NCI-H748 (cell line): ENCODE data around the gene SDK1.
"Not testable (repeated sequence)": the region's sequence is repeated elsewhere in the genome, so short reads cannot be mapped to it uniquely, and the experiment has no call there.

ENCODE experiments used
- DNase-seq: peaks from one replicate; lab custom pipeline; 2025; ENCODE audit not compliant: unreplicated experiment; lab: John Stamatoyannopoulos, UW

The SDK1 gene

DNA sequence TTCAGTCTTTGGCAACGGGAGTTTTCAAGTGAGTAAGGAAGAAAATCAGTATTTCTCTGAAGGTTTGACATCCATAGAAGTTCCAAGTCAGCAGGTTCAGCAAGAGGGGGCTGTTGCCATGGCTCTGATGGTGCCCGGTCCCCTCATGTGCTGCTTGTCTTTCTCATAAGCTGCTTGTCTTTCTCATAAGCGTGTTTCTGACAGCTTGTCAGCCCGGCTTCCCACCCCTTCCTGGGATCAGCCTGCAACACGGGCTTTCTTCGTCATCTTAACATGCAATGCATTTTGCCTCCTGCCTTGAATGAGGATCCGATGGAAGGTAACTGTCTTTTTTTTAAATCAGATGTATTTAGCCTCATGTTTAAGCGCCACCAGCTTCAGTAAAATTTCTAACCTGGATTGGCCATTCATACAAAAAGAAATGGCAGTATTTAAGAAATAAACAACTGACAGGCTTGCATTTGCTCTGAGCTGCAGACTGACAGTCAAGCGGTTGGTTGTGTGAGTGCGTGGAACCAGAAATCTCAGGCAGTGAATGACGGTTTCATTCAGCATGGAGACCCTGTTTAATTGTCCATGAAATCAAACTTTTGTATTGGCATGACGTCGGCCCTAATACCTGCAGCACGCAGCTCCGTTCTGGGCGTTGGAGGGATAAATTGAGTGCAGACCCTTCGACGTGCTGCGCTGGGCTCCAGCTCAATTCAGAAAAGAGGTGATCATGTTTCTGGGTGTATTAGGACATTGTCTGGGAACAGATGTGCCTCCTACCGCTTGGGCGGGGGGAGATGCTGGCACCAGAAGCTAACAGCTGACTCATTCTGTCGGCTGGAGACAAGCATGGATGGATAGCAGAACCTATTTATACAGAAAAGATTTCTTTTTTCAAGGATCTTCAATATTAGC lies 926.3 kb downstream of the SDK1 start:
- peak; percentile 53 for DNase-seq

DNA sequence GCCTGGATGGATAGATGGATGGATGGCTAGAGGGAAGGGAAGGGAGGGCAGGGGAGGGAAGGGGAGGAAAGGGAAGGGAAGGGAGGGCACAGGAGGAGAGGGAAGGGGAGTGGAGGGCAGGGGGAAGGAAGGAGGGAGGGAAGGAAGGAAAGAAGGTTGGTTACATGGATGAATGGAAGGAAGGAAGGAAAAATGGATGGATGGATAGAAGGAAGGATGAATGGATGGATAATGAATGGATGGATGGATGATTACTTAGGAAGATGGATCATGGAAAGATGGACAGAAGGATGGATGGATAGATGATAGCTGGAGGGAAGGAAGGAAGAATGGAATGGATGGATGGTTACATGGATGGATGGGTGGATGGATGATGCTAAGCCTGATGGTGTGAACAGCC lies 929.3 kb downstream of the SDK1 start:
- DNase-seq: no peak

DNA sequence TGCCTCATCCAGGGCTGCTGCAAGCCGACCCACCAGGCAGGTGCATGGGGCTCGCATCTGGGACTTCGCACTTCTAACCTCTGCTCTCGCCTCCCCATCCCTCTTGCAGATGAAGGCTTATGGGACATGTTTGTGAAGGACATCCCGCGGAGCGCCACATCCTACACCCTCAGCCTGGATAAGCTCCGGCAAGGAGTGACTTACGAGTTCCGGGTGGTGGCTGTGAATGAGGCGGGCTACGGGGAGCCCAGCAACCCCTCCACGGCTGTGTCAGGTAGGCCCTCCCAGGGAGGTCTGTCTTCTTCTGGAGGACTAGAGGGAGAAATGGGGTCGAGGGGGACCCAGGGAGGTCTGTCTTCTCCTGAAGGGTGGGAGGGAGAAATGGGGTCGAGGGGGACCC lies 932.1 kb downstream of the SDK1 start:
- DNase-seq: no peak

DNA sequence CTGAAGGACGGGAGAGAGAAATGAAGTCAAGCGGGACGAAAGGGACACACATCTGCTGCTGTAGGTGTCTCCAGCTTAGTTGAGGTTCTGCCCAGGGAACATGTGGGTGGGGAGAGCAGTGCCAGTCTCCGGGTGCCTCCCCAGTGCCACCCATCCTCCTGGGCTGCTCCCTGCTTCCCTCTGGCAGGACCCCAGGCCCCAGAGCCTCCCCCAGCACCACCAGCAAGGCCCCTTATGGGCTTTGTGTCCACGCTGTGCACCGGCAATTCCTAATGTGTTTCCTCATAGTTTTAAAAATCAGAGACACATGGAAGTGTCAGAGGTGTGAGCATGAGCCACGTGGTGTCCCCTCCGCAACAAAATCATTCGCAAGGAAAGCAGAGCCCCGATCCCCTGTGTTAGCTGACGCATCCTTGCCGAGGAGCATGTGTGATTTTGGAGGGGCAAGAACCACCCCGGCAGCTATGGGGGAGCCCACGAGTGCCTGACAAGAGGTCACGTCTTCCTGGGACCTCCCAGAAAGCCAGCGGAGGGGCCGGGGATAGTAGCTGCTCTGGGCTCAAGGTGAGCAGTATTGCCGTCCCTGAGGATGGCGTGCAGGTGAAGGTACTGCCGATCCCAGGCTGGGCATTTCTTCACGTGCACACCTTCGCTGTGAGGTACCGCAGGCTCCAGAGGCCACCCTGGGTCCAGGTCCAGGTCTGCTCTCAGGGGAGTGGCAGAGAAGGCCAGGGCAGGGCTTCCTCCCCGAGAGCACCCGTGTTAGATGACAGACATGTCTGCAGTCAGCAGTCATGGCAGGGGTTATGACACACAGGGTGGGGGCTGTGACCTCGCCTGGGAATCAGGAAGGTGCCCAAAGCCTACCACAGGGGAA lies 932.8 kb downstream of the SDK1 start:
- DNase-seq: no peak

DNA sequence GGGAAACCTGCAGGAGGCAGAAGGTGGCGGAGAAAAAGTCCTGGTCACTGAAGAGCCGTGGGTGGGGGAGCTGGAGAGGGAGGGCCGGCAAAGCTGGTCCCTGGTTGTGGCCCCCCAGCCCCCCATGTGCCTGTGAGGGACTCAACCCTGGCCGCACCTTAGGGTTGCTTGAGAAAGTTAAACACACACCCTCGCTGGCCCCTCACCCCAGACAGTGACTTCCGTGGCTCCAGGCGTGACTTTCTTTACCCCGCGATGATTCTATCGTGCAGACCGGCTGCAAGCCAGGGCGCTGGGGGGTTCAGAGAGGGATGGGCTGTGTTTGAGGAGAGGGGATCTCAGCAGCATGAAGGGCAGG lies 933.4 kb downstream of the SDK1 start:
- no peak for DNase-seq

DNA sequence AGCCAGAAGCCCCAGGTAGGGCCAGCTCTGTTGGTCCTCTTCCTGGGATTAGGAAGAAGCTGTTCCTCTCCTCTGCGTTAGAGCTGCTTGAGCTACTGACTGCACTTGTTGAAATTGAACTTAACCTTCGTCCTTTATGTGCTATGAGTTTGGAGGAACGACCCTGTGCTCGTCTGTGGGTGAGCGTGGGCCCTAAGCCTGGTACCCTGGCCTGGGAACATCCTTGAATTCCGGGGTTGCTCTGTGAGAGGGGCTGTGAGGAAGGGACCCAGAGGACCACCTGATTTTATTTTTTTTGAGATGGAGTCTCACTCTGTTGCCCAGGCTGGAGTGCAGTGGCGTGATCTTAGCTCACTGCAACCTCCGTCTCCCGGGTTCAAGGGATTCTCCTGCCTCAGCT lies 933.8 kb downstream of the SDK1 start:
- DNase-seq: no peak

DNA sequence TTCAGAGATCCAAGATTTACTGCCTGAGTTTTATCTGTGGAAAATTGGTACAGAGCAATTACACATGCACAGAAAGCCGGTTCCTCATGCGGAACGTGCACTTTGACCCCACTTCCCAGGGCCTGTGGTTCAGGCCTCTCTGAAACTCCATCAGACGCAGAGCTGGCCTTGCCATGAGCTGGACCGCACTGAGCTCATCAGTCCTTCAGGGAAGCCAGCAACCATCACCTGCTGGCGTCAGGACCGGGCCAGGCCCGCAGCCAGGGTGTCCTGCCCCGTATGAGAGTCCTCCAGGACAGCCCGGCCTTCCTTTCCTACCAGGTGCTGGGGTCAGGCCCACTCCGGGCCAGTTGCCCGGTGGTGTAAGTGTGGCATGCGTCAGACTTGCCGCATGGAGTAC lies 934.5 kb downstream of the SDK1 start:
- no peak for DNase-seq

DNA sequence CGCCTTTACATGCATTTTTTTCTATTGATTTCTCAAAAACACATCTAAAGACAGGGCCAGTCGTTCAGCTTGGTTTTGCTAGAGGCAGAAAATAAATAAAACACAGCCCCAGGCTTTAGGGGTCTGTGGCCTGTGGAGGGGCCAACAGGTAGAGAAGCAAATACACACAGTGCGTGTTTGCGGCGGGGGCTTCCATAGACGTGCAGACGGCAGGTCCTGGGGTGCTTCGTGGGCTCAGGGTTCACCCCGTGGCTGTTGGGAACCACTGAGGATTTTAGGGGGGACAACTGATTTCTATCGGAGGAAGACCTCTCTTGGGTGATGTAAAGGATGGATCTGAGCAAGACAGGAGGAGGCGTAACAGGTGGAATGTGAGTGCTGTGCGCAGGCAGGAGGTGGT lies 935.3 kb downstream of the SDK1 start:
- no peak for DNase-seq

DNA sequence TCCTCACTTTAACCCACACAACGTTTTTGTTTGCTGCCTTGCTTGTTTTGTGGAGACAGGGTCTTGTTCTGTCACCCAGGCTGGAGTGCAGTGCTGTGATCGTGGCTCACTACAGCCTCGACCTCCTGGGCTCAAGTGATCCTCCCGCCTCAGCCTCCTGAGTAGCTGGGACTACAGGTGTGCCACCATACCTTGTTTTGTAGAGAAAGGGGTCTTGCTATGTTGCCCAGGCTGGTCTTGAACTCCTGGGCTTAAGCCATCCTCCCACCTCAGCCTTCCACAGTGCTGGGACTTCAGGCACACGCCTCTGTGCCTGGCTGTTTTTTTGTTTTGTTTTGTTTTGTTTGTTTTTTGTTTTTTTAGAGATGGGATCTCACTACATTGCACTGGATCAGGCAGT lies 935.8 kb downstream of the SDK1 start:
- DNase-seq: not testable (repeated sequence)

DNA sequence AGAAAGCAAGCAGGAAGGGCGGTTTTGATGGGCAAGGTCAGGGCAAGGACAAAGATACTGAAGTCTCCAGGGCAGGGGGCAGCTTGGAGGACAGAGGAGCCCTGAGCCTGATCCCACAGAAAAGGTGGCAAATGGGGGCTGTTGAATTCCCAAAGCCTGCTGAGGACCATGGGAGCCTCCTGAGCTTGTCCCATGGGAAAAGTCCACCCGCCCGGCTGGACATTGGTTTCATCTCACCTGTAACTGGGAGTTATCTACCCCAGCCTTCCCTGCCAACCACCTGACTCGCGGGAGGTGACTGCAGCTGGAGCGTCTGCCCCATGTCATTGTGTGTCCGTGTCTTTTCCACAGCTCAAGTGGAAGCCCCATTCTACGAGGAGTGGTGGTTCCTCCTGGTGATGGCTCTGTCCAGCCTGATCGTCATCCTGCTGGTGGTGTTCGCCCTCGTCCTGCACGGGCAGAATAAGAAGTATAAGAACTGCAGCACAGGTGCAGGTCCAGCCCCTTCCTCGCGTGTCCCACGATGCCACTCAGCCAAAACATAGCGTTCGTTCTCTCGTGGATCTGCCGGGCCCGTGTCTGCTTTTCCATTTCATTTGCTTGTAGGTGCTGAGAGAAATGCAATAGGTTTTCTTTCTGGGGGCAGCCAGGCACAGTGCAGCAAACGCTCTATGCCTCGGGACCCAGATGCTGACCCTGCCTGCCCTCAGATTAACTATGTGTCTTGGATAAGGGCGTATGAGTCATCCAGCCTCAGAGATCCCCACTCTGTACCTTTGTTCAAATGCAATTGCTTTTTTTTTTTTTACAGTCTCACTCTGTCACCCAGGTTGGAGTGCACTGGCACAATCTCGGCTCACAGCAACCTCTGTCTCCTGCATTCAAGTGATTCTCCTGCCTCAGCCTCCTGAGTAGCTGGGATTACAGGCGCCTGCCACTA lies 936.5 kb downstream of the SDK1 start:
- no peak for DNase-seq

DNA sequence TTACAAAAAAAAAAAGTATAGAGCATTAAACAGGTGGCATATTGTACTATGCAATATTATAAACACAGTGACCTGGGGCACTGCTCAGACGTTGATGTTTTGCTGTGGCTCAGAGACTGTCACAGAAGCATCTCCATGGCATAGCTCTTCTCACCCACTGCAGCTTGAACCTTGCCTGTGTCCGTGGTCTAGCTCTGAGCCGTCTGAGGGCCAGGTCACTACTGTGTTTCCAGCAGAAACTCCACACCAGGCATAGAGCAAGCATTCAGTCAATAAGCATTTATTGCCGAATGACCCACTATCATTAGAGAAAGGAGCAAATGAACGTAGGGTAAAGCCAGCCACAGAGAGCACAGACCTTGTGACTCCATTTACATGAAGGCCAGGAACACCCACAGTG lies 937.8 kb downstream of the SDK1 start:
- no peak for DNase-seq

DNA sequence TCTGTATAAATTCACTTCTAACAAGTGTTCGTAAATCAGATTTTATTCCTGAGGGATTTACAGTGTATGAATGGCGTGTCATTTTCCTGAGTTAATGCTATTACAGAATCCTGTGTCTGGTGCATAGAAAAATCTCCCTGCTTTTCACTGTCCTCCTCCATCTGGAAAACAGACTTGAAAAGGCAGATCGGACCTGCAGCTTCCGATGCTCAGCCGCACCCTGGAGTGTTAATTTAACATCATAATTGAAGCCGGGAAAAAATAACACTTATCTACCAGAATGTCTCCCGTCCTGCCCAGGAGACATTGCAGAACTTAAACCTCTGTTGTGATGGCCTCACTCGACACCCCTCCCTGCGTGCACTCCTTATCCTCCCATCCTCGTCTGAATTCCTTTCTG lies 939.0 kb downstream of the SDK1 start:
- no peak for DNase-seq

DNA sequence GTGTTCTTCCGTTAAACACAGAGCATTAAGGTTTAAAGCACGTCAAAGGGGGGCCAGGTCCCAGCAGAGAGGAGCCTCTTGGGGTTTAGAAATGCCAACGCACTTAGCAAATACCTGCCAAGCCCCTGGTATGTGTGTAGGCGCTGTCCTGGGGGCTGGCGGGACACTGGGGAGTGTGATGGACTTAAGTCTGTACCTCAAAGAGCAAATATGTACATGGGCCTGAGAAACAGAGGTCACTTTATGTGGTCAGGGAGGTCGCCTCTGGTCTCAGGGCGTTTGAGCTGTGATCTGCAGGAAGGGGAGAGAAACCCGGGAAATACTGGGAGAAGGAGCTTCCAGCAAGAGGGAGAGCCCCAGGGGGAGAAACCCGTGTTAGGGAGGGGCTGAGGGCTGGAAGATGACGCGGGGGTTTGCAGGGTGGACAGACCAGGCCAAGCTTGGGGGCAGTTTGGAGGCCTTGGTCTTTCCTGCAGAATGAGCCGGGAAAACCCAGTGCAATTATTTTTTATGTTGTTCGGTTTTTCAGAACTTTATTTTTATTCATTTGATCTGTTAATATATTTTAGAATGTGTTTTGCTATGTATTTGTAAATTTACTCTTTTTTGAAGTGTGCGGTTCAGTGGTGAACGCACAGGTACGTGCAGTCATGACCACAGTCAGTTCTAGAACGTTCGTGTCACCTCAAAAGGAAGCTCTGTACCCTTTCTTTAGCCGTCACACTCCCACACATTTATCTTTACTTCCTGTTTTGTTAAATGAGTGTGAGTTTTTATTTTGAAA lies 939.7 kb downstream of the SDK1 start:
- no peak for DNase-seq

DNA sequence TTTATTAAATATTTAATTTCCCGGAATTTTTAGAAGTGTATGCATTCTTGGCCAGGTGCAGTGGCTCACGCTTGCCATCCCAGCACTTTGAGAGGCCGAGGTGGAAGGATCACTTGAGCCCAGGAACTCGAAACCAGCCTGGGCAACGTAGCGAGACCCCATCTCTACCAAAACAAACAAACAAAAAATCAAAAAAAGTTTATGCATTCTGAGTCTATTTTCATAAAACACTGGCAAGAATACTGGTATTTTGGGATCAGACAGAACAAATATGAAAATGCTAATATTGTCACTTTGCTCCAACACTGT lies 940.2 kb downstream of the SDK1 start:
- no peak for DNase-seq

DNA sequence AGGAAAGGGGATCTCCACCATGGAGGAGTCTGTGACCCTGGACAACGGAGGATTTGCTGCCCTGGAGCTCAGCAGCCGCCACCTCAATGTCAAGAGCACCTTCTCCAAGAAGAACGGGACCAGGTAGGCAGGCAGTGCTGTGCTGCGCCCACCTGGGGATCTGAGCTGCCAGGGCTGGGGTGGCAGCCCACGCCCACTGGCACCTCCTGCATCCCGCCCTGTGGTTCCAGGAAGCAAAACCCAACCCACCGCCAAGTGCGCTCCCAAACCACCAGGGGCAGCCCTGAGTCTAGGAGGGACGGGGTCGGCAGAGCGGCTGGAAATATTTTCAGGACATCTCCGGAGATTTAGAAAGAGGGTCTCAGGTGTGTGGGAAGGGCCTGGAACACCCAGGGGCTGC lies 940.7 kb downstream of the SDK1 start:
- no peak for DNase-seq

DNA sequence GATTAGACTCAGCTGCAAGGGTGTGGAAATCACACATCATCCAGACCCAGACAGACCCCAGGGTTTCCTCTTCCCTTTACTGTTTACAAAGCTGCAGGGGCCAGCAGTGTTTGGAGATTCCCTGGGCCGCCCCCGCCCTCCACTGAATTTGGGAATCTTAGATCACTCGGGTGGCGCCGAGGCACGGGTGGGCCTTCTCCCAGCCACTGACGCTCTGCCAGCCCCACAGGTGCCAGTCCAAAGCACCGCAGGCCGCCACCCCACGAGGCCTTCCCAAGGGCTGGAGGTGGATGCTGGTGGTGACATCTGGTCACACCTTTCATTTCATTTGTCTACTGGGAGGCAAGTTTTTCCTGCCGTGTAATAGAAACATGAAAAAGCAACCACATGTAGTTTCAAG lies 941.7 kb downstream of the SDK1 start:
- DNase-seq: no peak

DNA sequence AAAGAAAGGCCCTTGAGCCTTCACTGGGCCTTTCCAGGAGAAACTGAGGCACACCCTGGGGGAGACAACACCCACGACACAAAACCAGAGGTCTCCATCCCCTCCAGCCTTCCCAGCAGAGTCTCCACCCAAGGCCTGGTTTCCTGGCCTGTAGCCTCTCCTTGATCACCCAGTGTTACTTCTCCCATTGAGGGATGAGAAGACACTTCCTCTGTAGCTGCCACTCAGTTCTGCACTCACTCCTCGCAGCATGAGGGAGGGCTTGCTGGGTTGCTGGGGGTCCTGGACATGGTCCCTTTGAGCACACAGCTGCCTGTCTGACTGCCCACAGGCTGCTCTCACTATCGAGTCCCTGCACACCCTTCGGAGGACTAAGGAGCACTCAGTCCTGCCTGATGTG lies 943.0 kb downstream of the SDK1 start:
- no peak for DNase-seq

DNA sequence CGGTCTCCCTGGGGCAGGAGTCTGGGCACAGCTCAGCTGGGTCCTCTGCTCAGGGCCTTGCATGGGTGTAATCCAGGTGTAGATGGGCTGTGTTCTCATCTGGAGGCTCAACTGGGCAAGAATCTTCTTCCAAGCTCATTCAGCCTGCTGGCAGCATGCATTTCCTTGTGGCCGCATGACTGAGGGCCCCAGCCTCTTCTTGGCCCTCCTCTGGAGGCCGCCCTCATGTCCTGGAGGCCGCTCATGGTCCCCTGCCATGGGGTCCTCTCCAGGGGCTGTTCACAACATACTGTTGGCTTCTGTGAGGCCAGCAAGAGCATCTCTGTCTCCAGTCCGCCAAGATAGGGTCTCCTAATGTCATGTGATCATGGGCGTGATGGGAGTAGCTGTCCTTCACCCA lies 943.6 kb downstream of the SDK1 start:
- no peak for DNase-seq

DNA sequence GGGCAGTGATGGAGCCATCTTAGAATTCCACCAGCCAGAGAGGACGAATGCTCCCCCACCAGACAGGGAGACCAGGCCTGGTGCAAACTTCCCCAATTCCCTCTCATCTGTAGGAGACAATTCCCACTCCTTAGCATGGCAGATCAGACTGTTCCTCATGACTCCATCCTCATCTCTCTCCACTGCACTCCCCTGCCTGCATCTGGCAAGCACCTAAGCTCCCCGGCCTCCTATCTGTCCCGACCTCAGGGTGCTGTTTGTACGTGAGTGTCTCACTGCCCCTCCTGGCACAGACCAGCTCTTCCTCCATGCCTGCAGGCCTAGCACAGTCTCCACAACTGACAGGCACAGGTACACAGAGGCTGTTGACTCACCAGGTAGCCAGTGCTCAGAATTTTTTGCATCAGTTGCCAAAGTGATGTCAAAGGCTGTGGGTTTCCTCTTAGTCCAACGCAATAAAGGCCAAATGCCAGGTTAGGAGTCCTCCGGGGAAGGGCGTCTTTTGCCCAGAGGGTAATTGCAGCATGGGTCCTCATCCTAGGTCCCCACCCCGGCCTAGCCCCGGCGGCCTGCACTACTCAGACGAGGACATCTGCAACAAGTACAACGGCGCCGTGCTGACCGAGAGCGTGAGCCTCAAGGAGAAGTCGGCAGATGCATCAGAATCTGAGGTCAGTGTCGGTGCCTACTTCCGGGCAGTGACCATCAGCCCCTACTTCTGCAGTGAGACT lies 944.2 kb downstream of the SDK1 start:
- DNase-seq: no peak
